ENCODE results near the gene XYLT1.

DNA sequence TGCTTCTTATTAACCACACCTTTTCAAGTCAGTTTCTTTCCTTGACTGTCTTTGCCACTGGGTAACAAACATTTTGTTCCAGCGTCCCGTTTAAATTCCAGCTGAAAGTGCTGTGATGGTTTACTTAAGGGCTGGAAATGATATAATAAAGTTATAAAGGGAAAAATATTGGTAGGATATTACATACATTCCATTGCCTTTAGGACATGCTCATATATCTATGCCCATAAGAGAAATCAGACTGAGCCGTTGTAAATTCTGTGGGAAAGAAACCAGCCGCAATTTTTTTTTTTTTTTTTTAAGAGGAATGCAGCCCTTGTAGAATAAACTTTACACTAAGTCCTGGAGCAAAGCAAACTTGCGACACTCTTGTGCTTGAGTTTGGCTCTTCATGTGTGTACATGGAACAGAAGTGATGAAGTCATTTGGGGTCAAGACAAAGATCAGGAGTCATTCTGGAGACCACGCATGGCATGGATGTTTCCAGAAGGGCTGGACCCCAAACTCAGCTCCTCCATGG is 210.9 kb downstream of the XYLT1 start:
- TF ChIP-seq, protein P1, sequence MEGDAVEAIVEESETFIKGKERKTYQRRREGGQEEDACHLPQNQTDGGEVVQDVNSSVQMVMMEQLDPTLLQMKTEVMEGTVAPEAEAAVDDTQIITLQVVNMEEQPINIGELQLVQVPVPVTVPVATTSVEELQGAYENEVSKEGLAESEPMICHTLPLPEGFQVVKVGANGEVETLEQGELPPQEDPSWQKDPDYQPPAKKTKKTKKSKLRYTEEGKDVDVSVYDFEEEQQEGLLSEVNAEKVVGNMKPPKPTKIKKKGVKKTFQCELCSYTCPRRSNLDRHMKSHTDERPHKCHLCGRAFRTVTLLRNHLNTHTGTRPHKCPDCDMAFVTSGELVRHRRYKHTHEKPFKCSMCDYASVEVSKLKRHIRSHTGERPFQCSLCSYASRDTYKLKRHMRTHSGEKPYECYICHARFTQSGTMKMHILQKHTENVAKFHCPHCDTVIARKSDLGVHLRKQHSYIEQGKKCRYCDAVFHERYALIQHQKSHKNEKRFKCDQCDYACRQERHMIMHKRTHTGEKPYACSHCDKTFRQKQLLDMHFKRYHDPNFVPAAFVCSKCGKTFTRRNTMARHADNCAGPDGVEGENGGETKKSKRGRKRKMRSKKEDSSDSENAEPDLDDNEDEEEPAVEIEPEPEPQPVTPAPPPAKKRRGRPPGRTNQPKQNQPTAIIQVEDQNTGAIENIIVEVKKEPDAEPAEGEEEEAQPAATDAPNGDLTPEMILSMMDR (conservative IDR thresholded peaks at IDR 0.05), result no peak
- TF ChIP-seq EZH2 (IDR thresholded peaks at IDR 0.05; ENCODE audit: low read depth), result no peak

Measured in PC-9 (cell line).